Mesenchymal stem cell (in vitro differentiated cells and primary cell): ENCODE data around the gene FCN2.
A peak's percentile ranks its signal among the peaks of the same experiment; 100 is the strongest.

Experiments used
- DNase-seq: peaks from one replicate; pipeline ENCODE4 v3.0.0-alpha.2; 2013
- H2AFZ ChIP-seq: one replicate; pipeline ENCODE4 v1.6.1; 2013; ENCODE audit warnings: low read depth, mild to moderate bottlenecking, control low read depth, inconsistent platforms, low read length, moderate library complexity
- H2AK5ac ChIP-seq: 2 replicates; pipeline ENCODE4 v1.6.1; 2013; ENCODE audit warnings: low read length, moderate library complexity, mild to moderate bottlenecking, inconsistent platforms; ENCODE audit not compliant: severe bottlenecking
- H2BK120ac ChIP-seq: one replicate; pipeline ENCODE4 v1.6.1; 2013; ENCODE audit warnings: low read depth, mild to moderate bottlenecking, inconsistent platforms, low read length, moderate library complexity
- H2BK12ac ChIP-seq, 2 experiments: one replicate each; pipeline ENCODE4 v1.6.1; 2013; ENCODE audit warnings: inconsistent platforms in 2 of 2, low read length in 2 of 2, mild to moderate bottlenecking in 2 of 2, moderate library complexity in 2 of 2, control low read depth in 1 of 2
- H2BK15ac ChIP-seq: one replicate; pipeline ENCODE4 v1.6.1; 2013; ENCODE audit warnings: mild to moderate bottlenecking, low read depth, inconsistent platforms; ENCODE audit not compliant: poor library complexity, severe bottlenecking
- H2BK5ac ChIP-seq: 2 replicates; pipeline ENCODE4 v1.6.1; 2013; ENCODE audit warnings: low read depth, mild to moderate bottlenecking, low read length, control low read depth, inconsistent platforms; ENCODE audit not compliant: poor library complexity, severe bottlenecking
- H3K14ac ChIP-seq, 2 experiments: one replicate each; pipeline ENCODE4 v1.6.1; 2013; ENCODE audit warnings: inconsistent platforms in 2 of 2, low read length in 2 of 2, control low read depth in 1 of 2, mild to moderate bottlenecking in 1 of 2, moderate library complexity in 1 of 2
- H3K18ac ChIP-seq, 2 experiments: one replicate each; pipeline ENCODE4 v1.6.1; 2013; ENCODE audit warnings: inconsistent platforms in 2 of 2, low read length in 2 of 2, control low read depth in 1 of 2, low read depth in 1 of 2, mild to moderate bottlenecking in 1 of 2
- H3K23ac ChIP-seq, 2 experiments: one replicate each; pipeline ENCODE4 v1.6.1; 2013; ENCODE audit warnings: inconsistent platforms in 2 of 2, low read length in 2 of 2, mild to moderate bottlenecking in 2 of 2, moderate library complexity in 2 of 2, control low read depth in 1 of 2
- H3K27ac ChIP-seq: 2 replicates; pipeline ENCODE4 v1.5.1; 2013; ENCODE audit warnings: mild to moderate bottlenecking, moderate library complexity, low read length, control low read depth, inconsistent platforms; ENCODE audit not compliant: poor library complexity, severe bottlenecking
- H3K27me3 ChIP-seq, 2 experiments: 2 replicates each; pipeline versions ENCODE4 v1.6.1 to v1.7.0; 2013; ENCODE audit warnings: low read length in 2 of 2, mild to moderate bottlenecking in 2 of 2, moderate library complexity in 2 of 2, control low read depth in 1 of 2, inconsistent platforms in 1 of 2; ENCODE audit not compliant: control insufficient read depth in 1 of 2, insufficient read depth in 1 of 2
- H3K36me3 ChIP-seq, 2 experiments: 2 replicates each; pipeline versions ENCODE4 v1.6.1 to v1.7.0; 2013; ENCODE audit warnings: low read length in 2 of 2, control low read depth in 1 of 2, inconsistent platforms in 1 of 2, low read depth in 1 of 2, mild to moderate bottlenecking in 1 of 2; ENCODE audit not compliant: insufficient read depth in 2 of 2, control insufficient read depth in 1 of 2
- H3K4ac ChIP-seq, 2 experiments: one replicate each; pipeline ENCODE4 v1.6.1; 2013; ENCODE audit warnings: inconsistent platforms in 2 of 2, low read length in 2 of 2, mild to moderate bottlenecking in 2 of 2, moderate library complexity in 2 of 2, control low read depth in 1 of 2, low read depth in 1 of 2
- H3K4me1 ChIP-seq: 2 replicates; pipeline ENCODE4 v1.6.1; 2013; ENCODE audit warnings: low read depth, low read length, control low read depth; ENCODE audit not compliant: control insufficient read depth, insufficient read depth
- H3K4me2 ChIP-seq: 2 replicates; pipeline ENCODE4 v1.6.1; 2013; ENCODE audit warnings: low read length, mild to moderate bottlenecking, inconsistent platforms; ENCODE audit not compliant: poor library complexity, severe bottlenecking
- H3K4me3 ChIP-seq, 2 experiments: 2 replicates each; pipeline versions ENCODE4 v1.5.1 to v1.7.0; 2013; ENCODE audit warnings: low read length in 2 of 2, mild to moderate bottlenecking in 2 of 2, control low read depth in 1 of 2, low read depth in 1 of 2; ENCODE audit not compliant: insufficient read depth in 1 of 2
- H3K79me1 ChIP-seq: replicated peaks from 2 replicates; pipeline ENCODE4 v1.6.1; 2013; ENCODE audit warnings: mild to moderate bottlenecking, control low read depth, low read length, inconsistent platforms; ENCODE audit not compliant: poor library complexity, severe bottlenecking
- H3K9ac ChIP-seq: 2 replicates; pipeline ENCODE4 v1.7.0; 2013; ENCODE audit warnings: mild to moderate bottlenecking, low read length, moderate library complexity
- H3K9me3 ChIP-seq: 2 replicates; pipeline ENCODE4 v1.7.0; 2013; ENCODE audit warnings: mild to moderate bottlenecking, low read length; ENCODE audit not compliant: control insufficient read depth
- H4K8ac ChIP-seq: one replicate; pipeline ENCODE4 v1.6.1; 2013; ENCODE audit warnings: inconsistent platforms, mild to moderate bottlenecking, low read length, moderate library complexity
- H4K91ac ChIP-seq: one replicate; pipeline ENCODE4 v1.6.1; 2013; ENCODE audit warnings: mild to moderate bottlenecking, low read length, inconsistent platforms
- WGBS: methylation state at CpG from one replicate; pipeline ENCODE4 v1.1.7; 2013; ENCODE audit warnings: mixed read lengths; 5-methylcytosine and 5-hydroxymethylcytosine counted together

The FCN2 gene

GRCh38 chr9:134928436-134929192, 48.0 kb downstream of the FCN2 start:
- Histone ChIP-seq H2AFZ (no peak overlapping the region), H2BK120ac (no peak overlapping the region), H3K23ac (no peak overlapping the region), H3K18ac (no peak overlapping the region), H3K27ac (no peak overlapping the region), H4K91ac (no peak overlapping the region), H3K9ac (no peak overlapping the region), H4K8ac (no peak overlapping the region), H3K4me2 (no peak overlapping the region), H3K9me3 (no peaks in the 10 kb centered on the region), H3K79me1 (no peaks in the 10 kb centered on the region), H3K14ac (peak overlapping the region in 1 of 2 experiments; percentile 81), H2BK5ac (no peak overlapping the region), H3K36me3 (no peaks in the 10 kb centered on the region), H2AK5ac (no peak overlapping the region), H2BK12ac (no peak overlapping the region), H2BK15ac (no peak overlapping the region), H3K27me3 (peaks cover 4 to 18% of the 10 kb centered on the region in 2 experiments), H3K4me1 (no peaks in the 10 kb centered on the region), H3K4ac (no peak overlapping the region), H3K4me3 (no peak overlapping the region)
- no peak for DNase-seq
- WGBS: 80% methylated on average over 15 of the region's 15 CpGs

DNA sequence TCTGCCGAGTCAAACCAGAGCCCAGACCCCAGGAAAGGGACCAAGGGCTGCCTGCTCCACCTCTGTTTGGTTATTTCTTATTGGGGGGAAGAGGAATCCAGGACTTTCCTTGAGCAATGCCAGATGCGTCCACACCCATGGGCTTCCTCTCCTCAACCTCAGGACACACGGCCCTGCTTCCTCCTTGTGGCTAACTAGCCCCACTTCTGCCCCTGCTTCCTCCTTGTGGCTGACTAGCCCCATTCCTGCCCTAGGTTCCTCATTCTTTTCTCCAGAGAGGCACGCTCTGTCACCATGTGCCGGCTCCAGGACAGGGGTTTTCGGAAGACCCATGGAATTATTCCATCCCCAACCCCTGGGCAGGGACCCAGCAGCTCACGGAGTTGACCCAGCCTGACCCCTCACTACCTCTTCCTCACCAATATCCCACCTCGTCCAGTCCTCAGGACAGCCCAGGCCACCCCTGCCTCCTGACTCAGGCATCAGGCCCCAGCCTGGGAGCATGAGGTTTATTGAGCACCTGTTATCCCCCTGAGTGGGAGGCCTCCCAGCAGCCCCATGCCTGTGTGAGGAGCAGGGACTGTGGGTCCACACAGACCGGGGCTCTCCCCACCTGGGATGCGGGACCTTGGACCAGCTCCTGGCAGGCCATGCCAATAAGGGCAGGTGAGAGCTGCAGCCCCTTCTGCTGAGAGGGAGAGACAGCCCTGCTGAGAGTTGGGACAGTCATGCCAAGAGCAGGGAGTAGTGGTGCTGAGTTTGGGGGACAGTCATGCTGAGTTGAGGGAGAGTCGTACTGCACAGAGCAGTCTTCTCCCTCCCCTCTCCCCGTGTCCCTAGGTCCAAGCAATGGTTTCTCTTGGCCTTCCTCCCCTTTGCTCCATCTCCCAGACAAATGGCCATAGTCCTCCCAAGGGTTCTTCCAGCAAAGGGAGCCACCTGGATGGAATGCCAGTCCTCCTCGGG, 48.9 kb downstream of the FCN2 start:
- Histone ChIP-seq H2BK120ac (no peak overlapping the region), H3K4me2 (no peak overlapping the region), H3K4me1 (no peaks in the 10 kb centered on the region), H4K91ac (no peak overlapping the region), H3K4ac (no peak overlapping the region), H3K4me3 (no peak overlapping the region), H2BK15ac (no peak overlapping the region), H4K8ac (no peak overlapping the region), H3K18ac (no peak overlapping the region), H2AFZ (no peak overlapping the region), H3K79me1 (no peaks in the 10 kb centered on the region), H3K23ac (no peak overlapping the region), H3K36me3 (no peaks in the 10 kb centered on the region), H2BK5ac (no peak overlapping the region), H2BK12ac (no peak overlapping the region), H3K27me3 (peaks cover 4 to 20% of the 10 kb centered on the region in 2 experiments), H2AK5ac (no peak overlapping the region), H3K9me3 (no peaks in the 10 kb centered on the region), H3K14ac (no peak overlapping the region), H3K27ac (no peak overlapping the region), H3K9ac (no peak overlapping the region)
- 78% methylated on average over 11 of the region's 13 CpGs for WGBS
- DNase-seq: no peak

DNA sequence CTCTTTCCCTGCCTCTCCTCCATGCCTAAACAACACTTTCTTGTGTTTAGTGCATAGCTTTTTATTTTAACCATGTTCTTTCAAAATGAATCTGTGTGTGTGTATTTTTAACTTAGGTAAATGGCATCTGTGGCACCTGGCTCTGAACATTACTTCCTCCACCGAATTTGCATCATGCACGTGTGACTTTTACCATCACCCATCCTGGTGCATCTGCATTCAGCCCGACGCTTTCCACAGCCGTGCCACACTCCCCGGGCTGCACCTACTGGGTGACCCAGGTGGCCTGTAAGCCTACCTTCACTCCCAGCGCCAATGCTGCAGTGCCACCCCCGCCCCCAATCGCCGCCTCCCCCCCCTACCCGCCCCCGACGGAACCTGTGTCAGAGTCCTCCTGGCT, 49.8 kb downstream of the FCN2 start:
- no peaks in the 10 kb centered on the region for H3K36me3 ChIP-seq
- no peak overlapping the region for H4K8ac ChIP-seq
- no peak overlapping the region for H2AFZ ChIP-seq
- H3K23ac ChIP-seq: no peak overlapping the region
- no peaks in the 10 kb centered on the region for H3K9me3 ChIP-seq
- no peak overlapping the region for H3K4ac ChIP-seq
- no peaks in the 10 kb centered on the region for H3K79me1 ChIP-seq
- no peak overlapping the region for H2AK5ac ChIP-seq
- no peak for DNase-seq
- H3K4me1 ChIP-seq: no peaks in the 10 kb centered on the region
- no peak overlapping the region for H3K4me3 ChIP-seq
- peaks cover 4 to 25% of the 10 kb centered on the region in 2 experiments for H3K27me3 ChIP-seq
- 89% methylated on average over 6 of the region's 13 CpGs for WGBS
- H3K4me2 ChIP-seq: no peak overlapping the region
- no peak overlapping the region for H3K18ac ChIP-seq
- no peak overlapping the region for H3K14ac ChIP-seq
- H3K27ac ChIP-seq: no peak overlapping the region
- no peak overlapping the region for H3K9ac ChIP-seq
- H4K91ac ChIP-seq: no peak overlapping the region
- no peak overlapping the region for H2BK5ac ChIP-seq
- H2BK120ac ChIP-seq: no peak overlapping the region
- no peak overlapping the region for H2BK15ac ChIP-seq
- H2BK12ac ChIP-seq: no peak overlapping the region

GRCh38 chr9:134932171-134932570, 51.6 kb downstream of the FCN2 start:
- 85% methylated on average over 12 of the region's 12 CpGs for WGBS
- Histone ChIP-seq H2BK12ac (no peak overlapping the region), H3K27ac (no peak overlapping the region), H4K8ac (no peak overlapping the region), H3K27me3 (peaks cover 4 to 42% of the 10 kb centered on the region in 2 experiments), H2BK5ac (no peak overlapping the region), H3K79me1 (no peaks in the 10 kb centered on the region), H3K4me2 (no peak overlapping the region), H2AFZ (no peak overlapping the region), H3K4me1 (no peaks in the 10 kb centered on the region), H3K36me3 (no peaks in the 10 kb centered on the region), H3K18ac (no peak overlapping the region), H2AK5ac (no peak overlapping the region), H3K4ac (no peak overlapping the region), H3K14ac (no peak overlapping the region), H3K9ac (no peak overlapping the region), H2BK15ac (no peak overlapping the region), H4K91ac (no peak overlapping the region), H3K23ac (no peak overlapping the region), H3K4me3 (no peak overlapping the region), H3K9me3 (no peaks in the 10 kb centered on the region), H2BK120ac (no peak overlapping the region)
- DNase-seq: no peak
